ENCODE results near the gene EHHADH.

The EHHADH gene

DNA sequence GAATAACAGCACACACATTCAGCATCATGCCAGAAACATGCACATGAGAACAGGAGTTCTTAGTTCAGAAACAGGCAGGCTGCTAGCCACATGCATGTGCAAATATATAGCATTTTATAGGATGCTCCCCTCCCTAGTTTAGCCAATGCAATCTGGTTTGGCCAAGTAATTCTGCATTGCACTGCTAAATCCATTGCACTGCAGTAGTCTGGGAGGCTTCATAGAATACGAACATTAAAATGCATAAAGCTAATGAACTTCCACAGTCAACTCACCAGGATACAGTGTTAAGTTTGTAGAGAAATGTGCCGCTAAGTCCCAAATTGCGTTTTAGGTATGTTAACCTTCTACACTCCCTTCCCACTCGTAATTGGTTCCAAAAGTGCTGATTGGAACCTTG lies 41.8 kb downstream of the EHHADH start:
- H3K9me3 ChIP-seq (ENCODE audit: low read depth, low read length): no peaks in the 10 kb centered on the region
- TF ChIP-seq FOXP2 (optimal IDR thresholded peaks at IDR 0.05; ENCODE audit: control extremely low read depth, extremely low read length, insufficient read depth): no peak
- no peak for TF ChIP-seq POLR2AphosphoS5 (IDR thresholded peaks at IDR 0.05; ENCODE audit: borderline replicate concordance, low read depth, low read length)
- TF ChIP-seq EZH2 (IDR thresholded peaks at IDR 0.05): no peak
- no peak overlapping the region for H3K4me3 ChIP-seq
- no peak overlapping the region; the same call in 1 of the 2 replicates for H3K27ac ChIP-seq
- no peak overlapping the region for H3K9ac ChIP-seq (ENCODE audit: insufficient read length)
- no peaks in the 10 kb centered on the region for H3K36me3 ChIP-seq (ENCODE audit: insufficient read depth, low read length)
- no peak for DNase-seq (ENCODE audit: low read depth, low spot score)

DNA sequence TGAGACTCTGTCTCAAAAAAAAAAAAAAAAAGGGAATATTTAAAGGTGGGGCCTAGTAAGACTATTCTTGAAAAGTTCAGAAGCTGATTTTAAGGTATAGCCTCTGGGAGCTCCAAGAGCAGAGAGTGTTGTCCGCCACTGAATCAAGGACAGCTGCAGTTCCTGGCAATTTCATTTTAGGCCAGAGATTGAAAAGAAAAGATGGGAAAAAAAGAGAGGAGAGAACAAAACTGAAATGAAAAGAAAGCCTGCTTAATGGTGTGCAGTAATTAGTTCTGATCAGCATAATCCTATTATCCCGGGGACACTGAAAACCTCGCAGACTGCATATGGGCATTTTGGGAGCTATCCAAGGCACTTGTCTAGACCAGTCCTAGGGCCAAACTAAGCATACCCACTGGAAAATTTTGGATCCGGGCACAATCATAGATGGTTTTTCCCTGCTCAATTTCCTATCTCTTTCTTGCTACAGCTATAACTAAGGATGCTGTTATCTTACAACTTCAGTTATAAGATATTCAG lies 43.2 kb downstream of the EHHADH start:
- TF ChIP-seq POLR2AphosphoS5 (IDR thresholded peaks at IDR 0.05; ENCODE audit: borderline replicate concordance, low read depth, low read length) (no peak), FOXP2 (optimal IDR thresholded peaks at IDR 0.05; ENCODE audit: control extremely low read depth, extremely low read length, insufficient read depth) (no peak), EZH2 (IDR thresholded peaks at IDR 0.05) (no peak)

DNA sequence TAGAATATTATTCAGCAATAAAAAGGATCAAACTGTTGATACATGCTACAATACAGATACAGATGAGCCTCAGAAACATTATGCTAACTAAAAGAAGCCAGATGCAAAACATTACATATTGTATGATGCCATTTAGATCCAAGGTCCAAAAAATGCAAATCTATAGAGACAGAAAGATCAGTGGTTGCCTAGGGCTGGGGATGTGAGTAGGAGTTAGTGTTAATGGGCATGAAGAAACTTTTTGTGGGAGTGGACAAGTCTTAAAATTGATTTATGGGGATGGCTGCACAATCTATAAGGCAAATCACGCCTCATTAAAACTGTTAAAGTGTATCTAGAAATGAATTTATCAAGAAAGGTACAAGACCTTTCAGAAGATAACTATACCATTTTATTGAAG lies 45.0 kb downstream of the EHHADH start:
- Histone ChIP-seq H3K9ac (ENCODE audit: insufficient read length) (no peak overlapping the region), H3K36me3 (ENCODE audit: insufficient read depth, low read length) (no peaks in the 10 kb centered on the region), H3K9me3 (ENCODE audit: low read depth, low read length) (no peaks in the 10 kb centered on the region), H3K4me3 (no peak overlapping the region), H3K27ac (no peak overlapping the region)
- DNase-seq (ENCODE audit: low read depth, low spot score): peak; percentile 12
- TF ChIP-seq POLR2AphosphoS5 (IDR thresholded peaks at IDR 0.05; ENCODE audit: borderline replicate concordance, low read depth, low read length) (no peak; the same call in 1 of the 2 replicates), FOXP2 (optimal IDR thresholded peaks at IDR 0.05; ENCODE audit: control extremely low read depth, extremely low read length, insufficient read depth) (no peak), EZH2 (IDR thresholded peaks at IDR 0.05) (no peak)

More for the DNA sequence above, 43.2 kb downstream of the EHHADH start:
- no peak overlapping the region for H3K4me3 ChIP-seq
- no peak overlapping the region for H3K27ac ChIP-seq
- H3K9ac ChIP-seq (ENCODE audit: insufficient read length): no peak overlapping the region
- no peak for DNase-seq (ENCODE audit: low read depth, low spot score)
- H3K36me3 ChIP-seq (ENCODE audit: insufficient read depth, low read length): no peaks in the 10 kb centered on the region
- H3K9me3 ChIP-seq (ENCODE audit: low read depth, low read length): no peaks in the 10 kb centered on the region

DNA sequence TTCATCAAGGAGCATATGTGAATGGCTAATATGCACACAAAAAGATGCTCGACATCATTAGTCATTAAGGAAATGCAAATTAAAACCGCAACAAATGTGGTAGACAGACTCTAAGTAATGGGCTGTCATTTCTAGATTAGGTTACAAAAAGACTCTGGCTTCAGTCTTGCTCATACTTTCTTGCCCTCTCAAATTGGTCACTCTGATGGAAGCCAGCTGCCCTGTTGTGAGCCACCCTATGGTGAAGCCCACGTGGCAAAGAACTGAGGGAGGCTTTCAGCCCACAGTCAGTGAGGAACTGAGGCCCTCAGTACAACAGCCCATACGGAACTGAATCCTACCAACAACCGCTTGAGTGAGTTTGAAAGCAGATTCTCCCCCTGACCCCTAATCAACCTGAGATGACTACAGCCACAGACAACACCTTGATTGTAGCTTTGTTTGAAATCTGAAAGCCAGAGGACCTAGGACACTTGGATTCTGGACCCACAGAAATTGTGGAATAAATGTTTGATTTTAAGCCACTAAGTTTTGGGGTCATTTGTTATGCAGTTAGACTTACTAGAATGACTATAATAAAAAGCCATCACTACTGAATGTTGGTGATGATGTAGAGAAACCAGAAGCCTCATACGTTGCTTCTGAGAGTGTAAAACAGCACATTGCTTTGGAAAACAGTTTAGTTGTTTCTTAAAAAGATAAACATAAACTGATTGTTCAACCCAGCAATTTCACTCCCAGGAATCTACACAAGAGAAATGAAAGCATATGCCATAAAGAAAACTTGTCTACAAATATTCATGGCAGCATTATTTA lies 45.7 kb downstream of the EHHADH start:
- H3K4me3 ChIP-seq: no peak overlapping the region
- H3K9ac ChIP-seq (ENCODE audit: insufficient read length): no peak overlapping the region
- H3K9me3 ChIP-seq (ENCODE audit: low read depth, low read length): no peaks in the 10 kb centered on the region
- H3K36me3 ChIP-seq (ENCODE audit: insufficient read depth, low read length): no peaks in the 10 kb centered on the region
- H3K27ac ChIP-seq: no peak overlapping the region
- no peak for TF ChIP-seq EZH2 (IDR thresholded peaks at IDR 0.05)
- no peak for TF ChIP-seq FOXP2 (optimal IDR thresholded peaks at IDR 0.05; ENCODE audit: control extremely low read depth, extremely low read length, insufficient read depth)
- no peak for TF ChIP-seq POLR2AphosphoS5 (IDR thresholded peaks at IDR 0.05; ENCODE audit: borderline replicate concordance, low read depth, low read length)
- DNase-seq (ENCODE audit: low read depth, low spot score): no peak

DNA sequence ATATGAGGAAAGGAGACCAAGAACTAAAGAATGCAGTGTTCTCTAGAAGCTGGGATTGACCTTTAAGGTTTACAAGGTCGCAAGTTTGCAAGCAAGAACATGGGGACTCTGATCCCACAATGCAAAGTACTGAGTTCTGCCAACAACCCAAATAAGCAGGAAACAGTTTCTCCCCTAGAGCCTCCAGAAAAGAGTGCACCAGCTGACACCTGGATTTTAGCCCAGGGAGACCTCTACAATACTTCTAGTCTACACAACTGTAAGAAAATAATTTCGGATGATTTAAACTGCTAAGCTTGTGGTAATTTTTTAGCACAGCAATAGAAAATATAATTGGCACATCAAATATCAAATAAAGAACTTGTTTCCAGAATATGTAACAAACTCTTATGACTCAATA lies 46.4 kb downstream of the EHHADH start:
- no peak overlapping the region for H3K9ac ChIP-seq (ENCODE audit: insufficient read length)
- H3K27ac ChIP-seq: no peak overlapping the region
- H3K36me3 ChIP-seq (ENCODE audit: insufficient read depth, low read length): no peaks in the 10 kb centered on the region
- H3K4me3 ChIP-seq: no peak overlapping the region
- DNase-seq (ENCODE audit: low read depth, low spot score): no peak
- H3K9me3 ChIP-seq (ENCODE audit: low read depth, low read length): no peaks in the 10 kb centered on the region
- TF ChIP-seq EZH2 (IDR thresholded peaks at IDR 0.05) (no peak), FOXP2 (optimal IDR thresholded peaks at IDR 0.05; ENCODE audit: control extremely low read depth, extremely low read length, insufficient read depth) (no peak), POLR2AphosphoS5 (IDR thresholded peaks at IDR 0.05; ENCODE audit: borderline replicate concordance, low read depth, low read length) (no peak)

DNA sequence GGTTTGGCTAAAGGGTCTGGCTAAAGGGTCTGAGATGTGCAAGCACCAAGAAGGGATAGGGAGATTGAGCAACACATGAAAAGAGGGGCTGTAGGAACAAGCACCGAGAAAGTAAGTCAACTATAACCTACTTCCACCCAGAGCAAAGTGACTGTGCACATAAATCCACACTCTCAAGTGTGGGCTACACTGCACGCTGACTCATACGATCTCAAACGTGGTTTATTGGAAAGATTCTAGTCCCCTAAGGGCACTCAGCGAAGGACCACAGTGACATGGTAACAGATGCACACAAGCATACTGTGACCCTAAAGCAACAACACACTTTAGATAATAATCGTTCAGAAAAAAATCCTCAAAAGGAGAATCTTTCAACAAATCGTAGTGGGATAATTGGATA lies 48.0 kb downstream of the EHHADH start:
- TF ChIP-seq EZH2 (IDR thresholded peaks at IDR 0.05) (no peak), POLR2AphosphoS5 (IDR thresholded peaks at IDR 0.05; ENCODE audit: borderline replicate concordance, low read depth, low read length) (no peak), FOXP2 (optimal IDR thresholded peaks at IDR 0.05; ENCODE audit: control extremely low read depth, extremely low read length, insufficient read depth) (no peak)
- no peak overlapping the region for H3K9ac ChIP-seq (ENCODE audit: insufficient read length)
- H3K4me3 ChIP-seq: no peak overlapping the region
- no peaks in the 10 kb centered on the region; the same call in 1 of the 2 replicates for H3K36me3 ChIP-seq (ENCODE audit: insufficient read depth, low read length)
- H3K27ac ChIP-seq: no peak overlapping the region
- no peak for DNase-seq (ENCODE audit: low read depth, low spot score)
- H3K9me3 ChIP-seq (ENCODE audit: low read depth, low read length): no peaks in the 10 kb centered on the region

DNA sequence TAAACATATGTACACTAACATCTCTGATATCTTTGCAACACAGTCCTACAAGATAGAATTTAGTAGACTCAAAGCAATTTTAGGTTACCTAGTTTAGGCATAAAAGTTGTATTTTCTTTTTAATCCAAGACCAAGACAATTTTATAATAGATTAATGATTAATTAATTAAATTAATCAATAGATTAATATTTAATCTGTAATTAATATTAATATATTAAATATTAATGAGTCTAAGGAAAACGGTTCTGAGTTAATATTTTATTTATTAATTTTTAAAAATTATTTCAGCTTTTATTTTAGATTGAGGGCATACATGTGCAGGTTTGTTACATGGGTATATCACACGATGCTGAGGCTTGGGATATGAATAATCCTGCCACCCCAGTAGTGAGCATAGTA lies 49.0 kb downstream of the EHHADH start:
- no peak for DNase-seq (ENCODE audit: low read depth, low spot score)
- no peak overlapping the region for H3K27ac ChIP-seq
- no peaks in the 10 kb centered on the region; the same call in 1 of the 2 replicates for H3K36me3 ChIP-seq (ENCODE audit: insufficient read depth, low read length)
- TF ChIP-seq POLR2AphosphoS5 (IDR thresholded peaks at IDR 0.05; ENCODE audit: borderline replicate concordance, low read depth, low read length) (no peak), FOXP2 (optimal IDR thresholded peaks at IDR 0.05; ENCODE audit: control extremely low read depth, extremely low read length, insufficient read depth) (no peak), EZH2 (IDR thresholded peaks at IDR 0.05) (no peak)
- no peak overlapping the region for H3K9ac ChIP-seq (ENCODE audit: insufficient read length)
- no peaks in the 10 kb centered on the region for H3K9me3 ChIP-seq (ENCODE audit: low read depth, low read length)
- H3K4me3 ChIP-seq: no peak overlapping the region

DNA sequence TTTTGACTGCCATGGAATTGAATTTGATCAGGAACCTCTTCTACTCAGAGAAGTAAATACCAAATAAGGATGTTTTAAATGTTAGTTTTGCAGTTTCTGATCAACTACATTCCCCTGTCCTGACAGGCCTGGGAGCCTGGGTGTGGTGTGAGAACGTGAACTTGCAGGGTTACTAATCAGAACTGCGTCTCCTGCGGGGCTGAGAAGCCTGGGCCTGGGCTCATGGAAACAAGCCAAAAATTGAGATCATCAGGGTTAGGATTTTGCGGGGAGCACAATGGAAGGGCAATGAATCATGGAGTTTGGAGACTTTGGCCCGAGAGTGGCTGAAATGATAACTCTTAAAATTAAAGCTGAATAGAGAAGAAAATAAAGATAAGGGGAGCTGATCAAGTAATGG lies 53.2 kb downstream of the EHHADH start:
- Histone ChIP-seq H3K9ac (ENCODE audit: insufficient read length) (no peak overlapping the region), H3K9me3 (ENCODE audit: low read depth, low read length) (no peaks in the 10 kb centered on the region), H3K27ac (no peak overlapping the region), H3K4me3 (no peak overlapping the region), H3K36me3 (ENCODE audit: insufficient read depth, low read length) (no peaks in the 10 kb centered on the region; the same call in 1 of the 2 replicates)
- TF ChIP-seq EZH2 (IDR thresholded peaks at IDR 0.05): no peak
- no peak for DNase-seq (ENCODE audit: low read depth, low spot score)

All from SK-N-MC (cell line).